Glutamatergic neuron (in vitro differentiated cells): ENCODE data around the gene MDM1. TPM values are rescaled to one million over a fixed set of nuclear protein-coding genes. Genes with fewer than 3 reads are reported as not detected.

ENCODE experiments used
- DNase-seq: peaks from one replicate; pipeline ENCODE4 v3.0.0; 2022
- H3K27ac Mint-ChIP-seq: one replicate; pipeline ENCODE4 v1.8.0; 2020; ENCODE audit warnings: mild to moderate bottlenecking, mixed read lengths, inconsistent platforms; ENCODE audit not compliant: unreplicated experiment
- H3K27me3 Mint-ChIP-seq: one replicate; pipeline ENCODE4 v1.8.0; 2020; ENCODE audit warnings: mild to moderate bottlenecking, moderate library complexity, mixed read lengths, inconsistent platforms; ENCODE audit not compliant: unreplicated experiment
- H3K36me3 Mint-ChIP-seq: one replicate; pipeline ENCODE4 v1.8.0; 2020; ENCODE audit warnings: mild to moderate bottlenecking, mixed read lengths, inconsistent platforms; ENCODE audit not compliant: unreplicated experiment
- H3K4me1 Mint-ChIP-seq: one replicate; pipeline ENCODE4 v1.8.0; 2020; ENCODE audit warnings: mild to moderate bottlenecking, low read depth, mixed read lengths, inconsistent platforms; ENCODE audit not compliant: unreplicated experiment
- H3K4me3 Mint-ChIP-seq: one replicate; pipeline ENCODE4 v1.8.0; 2020; ENCODE audit warnings: mild to moderate bottlenecking, mixed read lengths, inconsistent platforms; ENCODE audit not compliant: unreplicated experiment
- H3K9me3 Mint-ChIP-seq: one replicate; pipeline ENCODE4 v1.8.0; 2020; ENCODE audit warnings: mild to moderate bottlenecking, moderate library complexity, mixed read lengths, inconsistent platforms; ENCODE audit not compliant: unreplicated experiment
- CTCF ChIP-seq: fragments of 200-600 bp; sonication (generic); IDR thresholded peaks from one replicate; pipeline ENCODE4 v1.5.0; 2021; ENCODE audit not compliant: partially characterized antibody, unreplicated experiment
- total RNA-seq: library from RNA; stranded (reverse); fragmentation: NEBNext Ultra II Directional; extraction: Animal tissue kit (Norgen Biotek cat#: 25700); gene quantifications from one replicate; pipeline ENCODE4 v1.2.1, GENCODE V29; 2021; ENCODE audit not compliant: unreplicated experiment

MDM1 gene
- total RNA-seq, 1 donor from 2014 or later: 7.9 TPM

GRCh38 chr12:68279227-68280054 lies 52.7 kb downstream of the MDM1 start:
- no peaks in the 10 kb centered on the region for H3K27me3 Mint-ChIP-seq
- TF ChIP-seq CTCF: no peak

GRCh38 chr12:68276402-68276930 lies 55.7 kb downstream of the MDM1 start:
- no peak for DNase-seq
- no peak for TF ChIP-seq CTCF
- H3K27ac Mint-ChIP-seq: no peak overlapping the region
- H3K4me3 Mint-ChIP-seq: no peak overlapping the region
- no peaks in the 10 kb centered on the region for H3K36me3 Mint-ChIP-seq
- no peaks in the 10 kb centered on the region for H3K9me3 Mint-ChIP-seq
- H3K27me3 Mint-ChIP-seq: no peaks in the 10 kb centered on the region
- H3K4me1 Mint-ChIP-seq: no peaks in the 10 kb centered on the region

More at GRCh38 chr12:68279227-68280054, 52.7 kb downstream of the MDM1 start:
- Mint-ChIP-seq H3K4me3 (no peak overlapping the region), H3K9me3 (no peaks in the 10 kb centered on the region), H3K4me1 (no peaks in the 10 kb centered on the region), H3K27ac (no peak overlapping the region), H3K36me3 (no peaks in the 10 kb centered on the region)
- no peak for DNase-seq

- H3K27me3 Mint-ChIP-seq: no peaks in the 10 kb centered on the region
- no peak for DNase-seq
- H3K27ac Mint-ChIP-seq: no peak overlapping the region
- no peaks in the 10 kb centered on the region for H3K4me1 Mint-ChIP-seq
- H3K36me3 Mint-ChIP-seq: no peaks in the 10 kb centered on the region
- no peak overlapping the region for H3K4me3 Mint-ChIP-seq
- TF ChIP-seq CTCF: no peak
- H3K9me3 Mint-ChIP-seq: no peaks in the 10 kb centered on the region
These were observed 59.4 kb downstream of the MDM1 start for GRCh38 chr12:68272732-68273131.

- no peak for DNase-seq
- Mint-ChIP-seq H3K4me1 (no peaks in the 10 kb centered on the region), H3K4me3 (no peak overlapping the region), H3K27me3 (no peaks in the 10 kb centered on the region), H3K27ac (no peak overlapping the region), H3K36me3 (no peaks in the 10 kb centered on the region), H3K9me3 (no peaks in the 10 kb centered on the region)
- no peak for TF ChIP-seq CTCF
These were observed 60.8 kb downstream of the MDM1 start for GRCh38 chr12:68271346-68271745.

GRCh38 chr12:68270358-68270757 lies 61.8 kb downstream of the MDM1 start:
- no peaks in the 10 kb centered on the region for H3K36me3 Mint-ChIP-seq
- no peaks in the 10 kb centered on the region for H3K27me3 Mint-ChIP-seq
- H3K4me3 Mint-ChIP-seq: no peak overlapping the region
- no peak overlapping the region for H3K27ac Mint-ChIP-seq
- H3K9me3 Mint-ChIP-seq: no peaks in the 10 kb centered on the region
- no peak for TF ChIP-seq CTCF
- no peaks in the 10 kb centered on the region for H3K4me1 Mint-ChIP-seq
- no peak for DNase-seq
